Measurements from ENCODE around the gene LOX.

GRCh38 chr5:122077366-122078115 is 518 bp downstream of the LOX start:
- no peak for TF ChIP-seq POLR2A (IDR thresholded peaks at IDR 0.05)
- TF ChIP-seq CTCF (IDR thresholded peaks at IDR 0.05), result no peak
